ENCODE results near the gene GYG2.

DNA sequence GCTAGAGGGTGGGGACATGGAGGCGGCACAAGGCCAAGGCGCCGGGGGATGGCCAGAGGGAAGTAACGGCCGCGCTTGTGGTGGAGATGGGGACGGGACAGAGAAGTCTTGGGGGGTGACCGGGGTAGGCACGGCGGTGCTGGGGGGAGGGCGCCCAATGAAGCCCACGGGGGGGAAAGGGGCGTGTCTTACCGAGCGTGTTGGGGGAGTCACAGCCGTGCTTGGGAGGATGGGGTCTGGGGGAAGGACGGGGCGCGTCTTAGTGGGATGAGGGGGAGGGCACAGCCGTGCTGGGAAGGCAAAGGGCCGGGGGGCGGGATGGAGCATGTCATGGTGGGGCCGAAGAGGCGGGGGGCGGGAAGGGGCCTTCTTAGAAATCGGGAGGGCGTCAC, 99.5 kb downstream of the GYG2 start:
- TF ChIP-seq CTCF (IDR thresholded peaks at IDR 0.05) (no peak), ATF3 (CRISPR knock-in tag; conservative IDR thresholded peaks at IDR 0.05) (no peak), SMAD4 (CRISPR knock-in tag; IDR thresholded peaks at IDR 0.05) (no peak), MAX (CRISPR knock-in tag; IDR thresholded peaks at IDR 0.05) (no peak), RELA (CRISPR knock-in tag; IDR thresholded peaks at IDR 0.05; ENCODE audit: borderline replicate concordance) (no peak), ZNF671 (CRISPR knock-in tag; IDR thresholded peaks at IDR 0.05) (no peak), ATF1 (CRISPR knock-in tag; IDR thresholded peaks at IDR 0.05) (no peak), NFATC4 (CRISPR knock-in tag; IDR thresholded peaks at IDR 0.05) (no peak), FOXP4 (CRISPR knock-in tag; IDR thresholded peaks at IDR 0.05) (no peak)
